HEK293 (cell line): Measurements from ENCODE around the gene PPIL4.

Source experiments
- HIC1 ChIP-seq: fragments of 450-650 bp; formaldehyde crosslinking; IDR thresholded peaks from 2 replicates; pipeline ENCODE4 v1.5.1; 2016; ENCODE audit warnings: missing biosample characterization, missing genetic modification characterization
- PRDM1 ChIP-seq: fragments of 450-650 bp; formaldehyde crosslinking; IDR thresholded peaks from 2 replicates; pipeline ENCODE4; 2016; ENCODE audit warnings: missing biosample characterization, missing genetic modification characterization
- ZNF398 ChIP-seq: fragments of 450-650 bp; formaldehyde crosslinking; IDR thresholded peaks from 2 replicates; pipeline ENCODE4 v1.5.1; 2017; ENCODE audit warnings: missing biosample characterization, missing genetic modification characterization
- TF ChIP-seq, protein P1 (sequence below): fragments of 450-650 bp; formaldehyde crosslinking; IDR thresholded peaks from 2 replicates; pipeline ENCODE4 v1.5.1; 2016; ENCODE audit warnings: missing biosample characterization, missing genetic modification characterization

DNA sequence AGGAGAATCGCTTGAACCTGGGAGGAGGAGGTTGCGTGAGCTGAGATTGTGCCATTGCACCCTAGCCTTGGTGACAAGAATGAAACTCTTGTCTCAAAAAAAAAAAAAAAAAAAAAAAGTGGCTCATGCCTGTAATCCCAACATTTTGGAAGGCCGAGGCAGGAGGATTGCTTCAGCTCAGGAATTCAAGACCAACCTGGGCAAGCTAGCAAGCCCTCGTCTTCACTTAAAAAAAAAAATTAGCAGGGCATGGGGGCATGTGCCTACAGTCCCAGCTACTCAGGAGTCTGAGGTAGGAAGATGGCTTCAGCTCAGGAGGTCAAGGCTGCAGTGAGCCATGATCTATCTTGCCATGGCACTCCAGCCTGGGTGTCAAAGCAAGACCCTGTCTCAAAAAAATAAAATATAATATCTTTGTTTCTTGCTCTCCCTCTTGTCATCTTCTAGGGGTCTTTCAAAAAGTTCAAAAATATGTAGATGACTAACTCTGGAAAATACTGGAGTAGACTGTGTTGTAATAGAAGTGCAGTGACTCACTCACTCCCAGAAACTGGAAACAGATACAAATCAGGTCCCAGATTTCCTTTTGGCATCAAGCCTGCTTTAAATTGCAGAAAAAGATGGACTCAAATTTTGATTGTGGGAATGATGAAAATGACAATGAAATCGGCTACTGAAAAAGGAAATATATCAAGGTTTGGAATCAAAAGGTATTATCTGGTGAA lies 17.5 kb upstream of the PPIL4 start:
- TF ChIP-seq, protein P1, sequence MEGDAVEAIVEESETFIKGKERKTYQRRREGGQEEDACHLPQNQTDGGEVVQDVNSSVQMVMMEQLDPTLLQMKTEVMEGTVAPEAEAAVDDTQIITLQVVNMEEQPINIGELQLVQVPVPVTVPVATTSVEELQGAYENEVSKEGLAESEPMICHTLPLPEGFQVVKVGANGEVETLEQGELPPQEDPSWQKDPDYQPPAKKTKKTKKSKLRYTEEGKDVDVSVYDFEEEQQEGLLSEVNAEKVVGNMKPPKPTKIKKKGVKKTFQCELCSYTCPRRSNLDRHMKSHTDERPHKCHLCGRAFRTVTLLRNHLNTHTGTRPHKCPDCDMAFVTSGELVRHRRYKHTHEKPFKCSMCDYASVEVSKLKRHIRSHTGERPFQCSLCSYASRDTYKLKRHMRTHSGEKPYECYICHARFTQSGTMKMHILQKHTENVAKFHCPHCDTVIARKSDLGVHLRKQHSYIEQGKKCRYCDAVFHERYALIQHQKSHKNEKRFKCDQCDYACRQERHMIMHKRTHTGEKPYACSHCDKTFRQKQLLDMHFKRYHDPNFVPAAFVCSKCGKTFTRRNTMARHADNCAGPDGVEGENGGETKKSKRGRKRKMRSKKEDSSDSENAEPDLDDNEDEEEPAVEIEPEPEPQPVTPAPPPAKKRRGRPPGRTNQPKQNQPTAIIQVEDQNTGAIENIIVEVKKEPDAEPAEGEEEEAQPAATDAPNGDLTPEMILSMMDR, result no peak
- TF ChIP-seq ZNF398 (tag by site-specific recombination), result no peak
- no peak for TF ChIP-seq HIC1 (tag by site-specific recombination)
- no peak for TF ChIP-seq PRDM1
